Stimulated activated CD8-positive, alpha-beta memory T cell treated with anti-CD3 and anti-CD28 coated beads, Interleukin-15, amount 100 ng/mL, for 1 hour (primary cell): ENCODE data around the gene OR52E5.

ENCODE experiments used
- DNase-seq: peaks from one replicate; pipeline ENCODE4 v3.0.0-alpha.2; 2020; ENCODE audit warnings: low read depth

Gene OR52E5

GRCh38 chr11:5933116-5933515 is 40.1 kb downstream of the OR52E5 start:
- no peak for DNase-seq

GRCh38 chr11:5937868-5938602 is 45.0 kb downstream of the OR52E5 start:
- DNase-seq: no peak

DNA sequence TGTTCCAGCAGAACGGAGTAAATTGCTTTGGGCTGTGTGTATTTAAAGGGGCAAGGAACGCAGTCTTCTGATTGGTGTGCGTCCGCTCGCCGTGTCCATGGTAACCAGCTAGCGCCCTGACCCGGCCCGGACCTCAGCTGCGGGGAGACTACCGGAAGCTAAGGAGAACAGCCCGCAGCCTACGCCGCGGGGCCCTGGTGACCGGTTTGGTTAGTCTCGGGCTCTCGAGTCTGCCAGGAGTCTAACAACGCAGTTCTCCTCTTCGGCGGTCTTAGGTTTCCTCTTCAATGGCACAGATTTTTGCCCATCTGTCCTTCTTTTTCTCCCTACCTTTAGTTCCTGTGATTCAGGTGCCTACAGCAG is 45.6 kb downstream of the OR52E5 start:
- no peak for DNase-seq

- DNase-seq: no peak
These were observed 47.7 kb downstream of the OR52E5 start for GRCh38 chr11:5940748-5941147.

GRCh38 chr11:5941951-5942350 is 48.9 kb downstream of the OR52E5 start, which contains the start of gene OR56A3:
Gene OR56A3 (plus strand): TSS chr11:5942251. CDS start chr11:5947347, 5,096 bp downstream.
- DNase-seq: no peak
